K562 (cell line): ENCODE results near the gene SGPP2. TPM values are rescaled to one million over a fixed set of nuclear protein-coding genes. Genes with fewer than 3 reads are reported as not detected.

Source experiments
- ATAC-seq: fragments of 200-7000 bp; cut with Tn5 transposase; 3 replicates; pipeline ENCODE4 v1.9.1; 2020; ENCODE audit warnings: moderate library complexity
- BruUV-seq: library from RNA; stranded (reverse); fragments of 400-500 nt; replicated peaks from 2 replicates; lab custom pipeline; 2021; lab: Mats Ljungman, UMichigan
- CTCF ChIA-PET: fragments of 300-600 bp; formaldehyde crosslinking; extraction: SDS; loops from one replicate; lab custom pipeline; 2021; ENCODE audit warnings: low intra/inter-chr PET ratio; lab: Yijun Ruan, JAX
- POLR2A ChIA-PET: fragments of 300-600, 350-650 bp; sonication (Branson Sonifier 250); formaldehyde crosslinking; extraction: SDS; loops from one replicate; lab custom pipeline; 2021; ENCODE audit warnings: antibody characterized with exemption, inconsistent platforms; lab: Yijun Ruan, JAX
- DNase-seq, 4 experiments: peaks; one replicate each; pipeline versions ENCODE4 v3.0.0 to v3.0.0-alpha.2; 2011 to 2018; ENCODE audit warnings: low spot score in 3 of 4, mixed read lengths in 3 of 4; ENCODE audit errors: extremely low read depth in 1 of 4
- FAIRE-seq: peaks from 2 replicates; lab custom pipeline; 2011; peaks lifted over from hg19 to GRCh38; lab: Jason Lieb, UNC
- H2AFZ ChIP-seq: 2 replicates; pipeline ENCODE4 v1.6.0; 2011; ENCODE audit warnings: low read depth, low read length, control low read depth, inconsistent platforms
- H3K27ac ChIP-seq: fragments of 200-600 bp; 3 replicates; pipeline ENCODE4 v1.8.0; 2011; ENCODE audit warnings: low read depth, mild to moderate bottlenecking, control low read depth, inconsistent platforms, low read length, moderate library complexity, mixed read lengths; ENCODE audit errors: extremely low read depth
- H3K27me3 ChIP-seq, 2 experiments: fragments of 300-600 bp in 1 of 2; 2 replicates in 1 of 2; 3 replicates in 1 of 2; pipeline versions ENCODE4 v1.6.0 to v1.8.0; 2011; ENCODE audit warnings: inconsistent platforms in 2 of 2, low read length in 2 of 2, mild to moderate bottlenecking in 1 of 2, mixed read lengths in 1 of 2, moderate library complexity in 1 of 2; ENCODE audit not compliant: control insufficient read depth in 2 of 2, insufficient read depth in 2 of 2
- H3K36me3 ChIP-seq: fragments of 300-600 bp; 3 replicates; pipeline ENCODE4 v1.8.0; 2011; ENCODE audit warnings: mild to moderate bottlenecking, low read length, inconsistent platforms; ENCODE audit not compliant: control insufficient read depth, insufficient read depth
- H3K4me1 ChIP-seq, 2 experiments: fragments of 200-600 bp in 1 of 2; replicated peaks in 1 of 2; 2 replicates in 1 of 2; 3 replicates in 1 of 2; pipeline versions ENCODE4 v1.5.1 to v1.8.0; 2011; ENCODE audit warnings: inconsistent platforms in 2 of 2, low read length in 2 of 2, mild to moderate bottlenecking in 1 of 2, mixed read lengths in 1 of 2, moderate library complexity in 1 of 2; ENCODE audit not compliant: control insufficient read depth in 2 of 2, insufficient read depth in 2 of 2
- H3K4me2 ChIP-seq: 2 replicates; pipeline ENCODE4 v1.6.1; 2011; ENCODE audit warnings: low read length, control low read depth, inconsistent platforms, mixed read lengths; ENCODE audit not compliant: insufficient read depth
- H3K4me3 ChIP-seq: fragments of 200-600 bp; sonication (generic), shearing (Covaris generic); 2 replicates; pipeline ENCODE4 v1.5.1; 2016; ENCODE audit warnings: control low read depth, inconsistent platforms
- H3K79me2 ChIP-seq: fragments of 200-600 bp; 3 replicates; pipeline ENCODE4 v1.8.0; 2011; ENCODE audit warnings: low read length, inconsistent platforms; ENCODE audit not compliant: control insufficient read depth, insufficient read depth
- H3K9ac ChIP-seq, 2 experiments: 2 replicates each; pipeline versions ENCODE4 v1.6.0 to v1.6.1; 2011; ENCODE audit warnings: low read depth in 2 of 2, low read length in 2 of 2, control low read depth in 1 of 2, inconsistent platforms in 1 of 2, mild to moderate bottlenecking in 1 of 2, mixed read lengths in 1 of 2; ENCODE audit not compliant: insufficient read depth in 1 of 2
- H3K9me1 ChIP-seq: one replicate; pipeline ENCODE4 v1.6.0; 2011; ENCODE audit warnings: inconsistent platforms, mild to moderate bottlenecking, low read length, moderate library complexity; ENCODE audit not compliant: control insufficient read depth, insufficient read depth
- H3K9me3 ChIP-seq: replicated peaks from 2 replicates; pipeline ENCODE4 v1.5.1; 2011; ENCODE audit warnings: low read depth, low read length, inconsistent platforms; ENCODE audit not compliant: control insufficient read depth, insufficient read depth
- H4K20me1 ChIP-seq: replicated peaks from 2 replicates; pipeline ENCODE4 v1.6.1; 2011; ENCODE audit warnings: low read length, inconsistent platforms, mixed read lengths; ENCODE audit not compliant: control insufficient read depth, insufficient read depth
- E2F8 ChIP-seq: fragments of 450-650 bp; IDR thresholded peaks from 2 replicates; pipeline ENCODE4 v1.7.1; 2018; ENCODE audit warnings: mild to moderate bottlenecking, low read depth; ENCODE audit not compliant: partially characterized antibody
- KLF13 ChIP-seq: fragments of 450-650 bp; IDR thresholded peaks from 2 replicates; pipeline ENCODE4 v1.6.1; 2016; ENCODE audit warnings: missing genetic modification characterization, low read depth, mild to moderate bottlenecking, missing compliant biosample characterization, moderate library complexity, borderline replicate concordance
- MEIS2 ChIP-seq: fragments of 450-650 bp; IDR thresholded peaks from 2 replicates; pipeline ENCODE4 v1.6.1; 2014; ENCODE audit warnings: mild to moderate bottlenecking; ENCODE audit not compliant: partially characterized antibody
- MYC ChIP-seq, 2 experiments: fragments of 250-450 bp in 1 of 2; sonication (Bioruptor Pico) in 1 of 2; IDR thresholded peaks; 2 replicates each; pipeline versions ENCODE4 v1.5.1 to v1.6.1; 2012 to 2021; ENCODE audit warnings: low read depth in 2 of 2, borderline replicate concordance in 1 of 2, improper control_type of control experiment in 1 of 2, low read length in 1 of 2, mild to moderate bottlenecking in 1 of 2, moderate library complexity in 1 of 2
- NR2C2 ChIP-seq, 2 experiments: fragments of 200-800 bp in 1 of 2; sonication (Bioruptor generic) in 1 of 2; sonication (generic) in 1 of 2; formaldehyde crosslinking in 1 of 2; IDR thresholded peaks; 2 replicates each; pipeline versions ENCODE4 v1.6.1 to v1.8.0; 2016 to 2022; ENCODE audit warnings: mild to moderate bottlenecking in 1 of 2, missing compliant biosample characterization in 1 of 2, missing genetic modification characterization in 1 of 2, missing genetic modification reagents in 1 of 2
- PTTG1 ChIP-seq: fragments of 450-650 bp; IDR thresholded peaks from 2 replicates; pipeline ENCODE4 v1.6.1; 2016; ENCODE audit warnings: low read depth, mild to moderate bottlenecking, missing genetic modification characterization, missing compliant biosample characterization
- RBM25 ChIP-seq: fragments of 200-400 bp; formaldehyde crosslinking; IDR thresholded peaks from 2 replicates; pipeline ENCODE4 v1.6.1; 2018; ENCODE audit warnings: low read length, low read depth, moderate library complexity; ENCODE audit not compliant: severe bottlenecking
- SMC3 ChIP-seq: conservative IDR thresholded peaks from 2 replicates; pipeline ENCODE4 v1.6.1; 2011; ENCODE audit warnings: low read depth, low read length, improper control_type of control experiment; ENCODE audit not compliant: insufficient read depth
- TEAD2 ChIP-seq: fragments of 450-650 bp; IDR thresholded peaks from 2 replicates; pipeline ENCODE4 v1.6.1; 2016; ENCODE audit warnings: missing genetic modification characterization, control low read depth, missing compliant biosample characterization
- TEAD4 ChIP-seq, 2 experiments: sonication (generic) in 1 of 2; formaldehyde crosslinking in 1 of 2; IDR thresholded peaks; 2 replicates each; pipeline versions ENCODE4 v1.6.1 to v1.8.0; 2012 to 2022; ENCODE audit warnings: borderline replicate concordance in 1 of 2, inconsistent platforms in 1 of 2, low read length in 1 of 2, mild to moderate bottlenecking in 1 of 2, missing genetic modification reagents in 1 of 2
- ZBTB5 ChIP-seq: fragments of 450-650 bp; IDR thresholded peaks from 2 replicates; pipeline ENCODE4 v1.6.1; 2017; ENCODE audit warnings: antibody characterized with exemption
- ZNF253 ChIP-seq: fragments of 250-450 bp; sonication (Bioruptor Pico); conservative IDR thresholded peaks from 2 replicates; pipeline ENCODE4 v1.6.1; 2021; ENCODE audit warnings: mild to moderate bottlenecking
- ZNF551 ChIP-seq: fragments of 250-450 bp; sonication (Bioruptor Pico); IDR thresholded peaks from 2 replicates; pipeline ENCODE4 v1.5.0; 2021; ENCODE audit warnings: mild to moderate bottlenecking, moderate library complexity
- WGBS: fragments of 100-300 bp; shearing (Covaris generic); methylation state at CpG from one replicate; pipeline ENCODE4 v1.1.6; 2016; ENCODE audit warnings: low coverage, mixed read lengths; ENCODE audit not compliant: insufficient coverage; ENCODE audit errors: missing lambda C conversion rate; 5-methylcytosine and 5-hydroxymethylcytosine counted together
- in situ Hi-C: fragments of 300-500 bp; cut with MboI; formaldehyde crosslinking; loops from 4 replicates; pipeline ENCODE4 v1.15.0; 2018; ENCODE audit warnings: inconsistent platforms, mixed read lengths
- intact Hi-C: fragments of 100-400 bp; cut with micrococcal nuclease; formaldehyde crosslinking; loops from 2 replicates; pipeline ENCODE4 v1.14.2; 2022
- polyA plus RNA-seq, 8 experiments: library from polyadenylated mRNA; depleted of rRNA in 4 of 8; stranded (reverse) in 5 of 8; unstranded in 3 of 8; fragments of >200 nt; fragmentation: Nextera tagmentation in 2 of 8; fragmentation: Illumina TruSeq in 1 of 8; extraction: Ambion mirVana in 2 of 8; extraction: Trizol in 1 of 8; gene quantifications; 2 replicates each; pipeline versions ENCODE4 v1.2.1 to v1.2.3, GENCODE V29; 2011 to 2014; ENCODE audit warnings: inconsistent platforms in 1 of 8, missing spikeins in 1 of 8
- total RNA-seq, 7 experiments: library from RNA; depleted of rRNA in 6 of 7; stranded (reverse); fragments of >200 nt in 6 of 7; fragmentation: Illumina TruSeq in 2 of 7; extraction: Trizol in 2 of 7; gene quantifications; 2 replicates each; pipeline versions ENCODE4 v1.2.1 to v1.2.3, GENCODE V29; 2011 to 2021; ENCODE audit warnings: low replicate concordance in 1 of 7
- TF ChIP-seq, protein P1 (sequence below), 3 experiments: IDR thresholded peaks in 2 of 3; conservative IDR thresholded peaks in 1 of 3; 2 replicates each; pipeline ENCODE4 v1.5.1; 2011 to 2012; ENCODE audit warnings: low read length in 3 of 3, mild to moderate bottlenecking in 3 of 3, control low read depth in 2 of 3, improper control_type of control experiment in 1 of 3, inconsistent platforms in 1 of 3, low read depth in 1 of 3, mixed read lengths in 1 of 3, moderate library complexity in 1 of 3; ENCODE audit not compliant: insufficient read depth in 2 of 3

Gene SGPP2
- total and polyA plus RNA-seq, 9 of the 15 experiments (the other 6 are each of a cell fraction or from before 2014, with no cell fraction given): 0.01 to 0.04 TPM; not detected in 7

GRCh38 chr2:222572264-222572721 is 147.9 kb downstream of the SGPP2 start:
- H3K36me3 ChIP-seq: peaks cover 70% of the 10 kb centered on the region; the same call in 2 of the 3 replicates
- no peak overlapping the region for H3K9ac ChIP-seq
- H3K4me1 ChIP-seq: peaks cover 0 to 10% of the 10 kb centered on the region in 2 experiments; a peak in 3 of 5 replicates
- in situ Hi-C loops: loop anchor here (25.0 kb wide), 1 partner anchor 260 kb away; a partner anchor contains a TSS
- no peak for FAIRE-seq
- no peaks in the 10 kb centered on the region for H3K27me3 ChIP-seq
- no peak overlapping the region for H2AFZ ChIP-seq
- DNase-seq: no peak
- no peak overlapping the region for H3K4me3 ChIP-seq
- H4K20me1 ChIP-seq: no peaks in the 10 kb centered on the region
- WGBS: 95% methylated on average over 3 of the region's 6 CpGs
- BruUV-seq: no TSS peak
- H3K9me3 ChIP-seq: no peaks in the 10 kb centered on the region
- intact Hi-C loops: no loop called here
- H3K4me2 ChIP-seq: no peak overlapping the region
- H3K79me2 ChIP-seq: no peaks in the 10 kb centered on the region; the same call in 2 of the 3 replicates
- ATAC-seq: peak; percentile 12; the same call in 2 of the 3 replicates
- peak overlapping the region; percentile 50; the same call in 2 of the 3 replicates for H3K27ac ChIP-seq
- POLR2A ChIA-PET: no interaction called here
- H3K9me1 ChIP-seq: no peaks in the 10 kb centered on the region
- CTCF ChIA-PET: no interaction called here
- TF ChIP-seq NR2C2 (CRISPR knock-in tag; IDR thresholded peaks at IDR 0.05): no peak
- no peak for TF ChIP-seq NR2C2 (tag; IDR thresholded peaks at IDR 0.05)
- no peak for TF ChIP-seq SMC3
- no peak for TF ChIP-seq E2F8
- no peak for TF ChIP-seq PTTG1 (tag)
- no peak for TF ChIP-seq ZBTB5
- TF ChIP-seq, protein P1, sequence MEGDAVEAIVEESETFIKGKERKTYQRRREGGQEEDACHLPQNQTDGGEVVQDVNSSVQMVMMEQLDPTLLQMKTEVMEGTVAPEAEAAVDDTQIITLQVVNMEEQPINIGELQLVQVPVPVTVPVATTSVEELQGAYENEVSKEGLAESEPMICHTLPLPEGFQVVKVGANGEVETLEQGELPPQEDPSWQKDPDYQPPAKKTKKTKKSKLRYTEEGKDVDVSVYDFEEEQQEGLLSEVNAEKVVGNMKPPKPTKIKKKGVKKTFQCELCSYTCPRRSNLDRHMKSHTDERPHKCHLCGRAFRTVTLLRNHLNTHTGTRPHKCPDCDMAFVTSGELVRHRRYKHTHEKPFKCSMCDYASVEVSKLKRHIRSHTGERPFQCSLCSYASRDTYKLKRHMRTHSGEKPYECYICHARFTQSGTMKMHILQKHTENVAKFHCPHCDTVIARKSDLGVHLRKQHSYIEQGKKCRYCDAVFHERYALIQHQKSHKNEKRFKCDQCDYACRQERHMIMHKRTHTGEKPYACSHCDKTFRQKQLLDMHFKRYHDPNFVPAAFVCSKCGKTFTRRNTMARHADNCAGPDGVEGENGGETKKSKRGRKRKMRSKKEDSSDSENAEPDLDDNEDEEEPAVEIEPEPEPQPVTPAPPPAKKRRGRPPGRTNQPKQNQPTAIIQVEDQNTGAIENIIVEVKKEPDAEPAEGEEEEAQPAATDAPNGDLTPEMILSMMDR (IDR thresholded peaks at IDR 0.05 in 2 of 3, conservative IDR thresholded peaks at IDR 0.05 in 1 of 3; ENCODE audit: insufficient read depth in 2 of 3, low read depth in 1 of 3, low read length in 3 of 3): no peak
- TF ChIP-seq TEAD2 (tag): no peak
- no peak for TF ChIP-seq TEAD4 (IDR thresholded peaks at IDR 0.05; ENCODE audit: low read length)
- TF ChIP-seq TEAD4 (CRISPR knock-in tag; IDR thresholded peaks at IDR 0.05; ENCODE audit: borderline replicate concordance): no peak
- TF ChIP-seq ZNF253 (CRISPR knock-in tag): no peak
- TF ChIP-seq KLF13 (tag): no peak
- TF ChIP-seq RBM25: no peak
- TF ChIP-seq MEIS2: no peak
- TF ChIP-seq ZNF551 (CRISPR knock-in tag): no peak
- no peak for TF ChIP-seq MYC (IDR thresholded peaks at IDR 0.05; ENCODE audit: low read depth, low read length)
- no peak for TF ChIP-seq MYC (CRISPR knock-in tag; IDR thresholded peaks at IDR 0.05; ENCODE audit: borderline replicate concordance, low read depth)
